WERI-Rb-1 (cell line): ENCODE results near the gene TTYH2.

ENCODE experiments used
- DNase-seq: peaks from one replicate; pipeline ENCODE4 v3.0.0-alpha.2; 2020
- H3K27ac ChIP-seq: fragments of 250-450 bp; sonication (Bioruptor Pico); 2 replicates; pipeline ENCODE4 v1.5.1; 2020; ENCODE audit warnings: mild to moderate bottlenecking, moderate library complexity
- H3K27me3 ChIP-seq: fragments of 250-450 bp; sonication (Bioruptor Pico); 2 replicates; pipeline ENCODE4 v1.5.1; 2021; ENCODE audit warnings: mild to moderate bottlenecking, low read depth, moderate library complexity; ENCODE audit not compliant: insufficient read depth, severe bottlenecking
- H3K36me3 ChIP-seq: fragments of 250-450 bp; sonication (Bioruptor Pico); 2 replicates; pipeline ENCODE4 v1.5.1; 2020; ENCODE audit warnings: mild to moderate bottlenecking, moderate library complexity
- H3K4me3 ChIP-seq: 2 replicates; pipeline ENCODE4 v1.5.1; 2011; ENCODE audit warnings: low read depth, mild to moderate bottlenecking, control low read depth, low read length
- H3K9me3 ChIP-seq: fragments of 250-450 bp; sonication (Bioruptor Pico); 2 replicates; pipeline ENCODE4 v1.5.1; 2021; ENCODE audit warnings: mild to moderate bottlenecking, moderate library complexity; ENCODE audit not compliant: severe bottlenecking
- CTCF ChIP-seq: IDR thresholded peaks from 2 replicates; pipeline ENCODE4 v1.5.1; 2011; ENCODE audit warnings: low read depth, mild to moderate bottlenecking, control low read depth, inconsistent platforms, low read length

TTYH2 gene

GRCh38 chr17:74172700-74173099 is 40.7 kb upstream of the TTYH2 start:
- peaks cover 2% of the 10 kb centered on the region for H3K9me3 ChIP-seq
- no peak for TF ChIP-seq CTCF
- no peak overlapping the region for H3K27ac ChIP-seq
- H3K27me3 ChIP-seq = no peaks in the 10 kb centered on the region
- no peak overlapping the region for H3K4me3 ChIP-seq
- DNase-seq = no peak
- no peaks in the 10 kb centered on the region for H3K36me3 ChIP-seq

- H3K27me3 ChIP-seq = no peaks in the 10 kb centered on the region
- DNase-seq = peak; percentile 93
Measured at GRCh38 chr17:74176546-74177001, 36.8 kb upstream of the TTYH2 start.

GRCh38 chr17:74177018-74177450 is 36.3 kb upstream of the TTYH2 start:
- H3K36me3 ChIP-seq = no peaks in the 10 kb centered on the region
- H3K27me3 ChIP-seq = no peaks in the 10 kb centered on the region
- no peak for DNase-seq
- no peak overlapping the region for H3K4me3 ChIP-seq
- H3K9me3 ChIP-seq = peaks cover 5% of the 10 kb centered on the region
- H3K27ac ChIP-seq = no peak overlapping the region
- no peak for TF ChIP-seq CTCF

More at GRCh38 chr17:74176546-74177001, 36.8 kb upstream of the TTYH2 start:
- no peak overlapping the region for H3K27ac ChIP-seq
- no peak overlapping the region for H3K4me3 ChIP-seq
- no peaks in the 10 kb centered on the region for H3K36me3 ChIP-seq
- H3K9me3 ChIP-seq = peaks cover 5% of the 10 kb centered on the region
- TF ChIP-seq CTCF = peak; percentile 93

- Histone ChIP-seq H3K4me3 (no peak overlapping the region), H3K36me3 (no peaks in the 10 kb centered on the region), H3K9me3 (peaks cover 5% of the 10 kb centered on the region), H3K27ac (no peak overlapping the region; the same call in 1 of the 2 replicates), H3K27me3 (no peaks in the 10 kb centered on the region)
- no peak for TF ChIP-seq CTCF
- no peak for DNase-seq
Measured at GRCh38 chr17:74179576-74179975, 33.8 kb upstream of the TTYH2 start.

- peaks cover 5% of the 10 kb centered on the region for H3K9me3 ChIP-seq
- no peak overlapping the region for H3K4me3 ChIP-seq
- DNase-seq = peak; percentile 80
- no peaks in the 10 kb centered on the region for H3K36me3 ChIP-seq
- TF ChIP-seq CTCF = no peak
- H3K27me3 ChIP-seq = no peaks in the 10 kb centered on the region
- peak overlapping the region; percentile 60 for H3K27ac ChIP-seq
Measured at GRCh38 chr17:74180336-74180735, 33.0 kb upstream of the TTYH2 start.

- Histone ChIP-seq H3K27me3 (no peaks in the 10 kb centered on the region), H3K27ac (no peak overlapping the region)
Measured at GRCh38 chr17:74181341-74181740, 32.0 kb upstream of the TTYH2 start.

More at GRCh38 chr17:74181341-74181740, 32.0 kb upstream of the TTYH2 start:
- no peak for DNase-seq
- Histone ChIP-seq H3K9me3 (peaks cover 5% of the 10 kb centered on the region), H3K36me3 (no peaks in the 10 kb centered on the region), H3K4me3 (no peak overlapping the region)
- TF ChIP-seq CTCF = no peak
